Natural killer cell (primary cell): ENCODE results near the gene CA14. TPM values are rescaled to one million over a fixed set of nuclear protein-coding genes. Genes with fewer than 3 reads are reported as not detected.
A peak's percentile ranks its signal among the peaks of the same experiment; 100 is the strongest.

ENCODE experiments used
- ATAC-seq, 3 donors: fragments of 150-1000 bp in 2 of 3; fragments of 200-7000 bp in 1 of 3; cut with Tn5 transposase; 1 replicate in 1 of 3; 2 replicates in 2 of 3; pipeline ENCODE4 v1.10.0; 2021; ENCODE audit warnings: mild to moderate bottlenecking in 2 of 3, moderate library complexity in 2 of 3
- DNase-seq, 2 donors: peaks; one replicate each; pipeline versions ENCODE4 v3.0.0 to v3.0.0-alpha.2; 2013 to 2021; ENCODE audit warnings: mixed read lengths in 1 of 2
- H3K27ac ChIP-seq: one replicate; pipeline ENCODE4 v1.5.1; 2013; ENCODE audit warnings: mild to moderate bottlenecking, low read length
- H3K27me3 ChIP-seq: one replicate; pipeline ENCODE4 v1.6.1; 2013; ENCODE audit warnings: low read length; ENCODE audit not compliant: control insufficient read depth, insufficient read depth
- H3K36me3 ChIP-seq: one replicate; pipeline ENCODE4 v1.6.1; 2013; ENCODE audit warnings: low read length; ENCODE audit not compliant: control insufficient read depth, insufficient read depth
- H3K4me1 ChIP-seq: one replicate; pipeline ENCODE4 v1.6.1; 2013; ENCODE audit warnings: low read length; ENCODE audit not compliant: control insufficient read depth, insufficient read depth
- H3K4me3 ChIP-seq: one replicate; pipeline ENCODE4 v1.5.1; 2013; ENCODE audit warnings: low read length
- H3K9me3 ChIP-seq: one replicate; pipeline ENCODE4 v1.6.1; 2013; ENCODE audit warnings: low read length; ENCODE audit not compliant: control insufficient read depth, insufficient read depth
- H3K27ac Mint-ChIP-seq, 2 donors: one replicate each; pipeline ENCODE4 v1.8.0; 2022; ENCODE audit warnings: mild to moderate bottlenecking in 2 of 2, mixed read lengths in 2 of 2, moderate library complexity in 1 of 2
- H3K27me3 Mint-ChIP-seq, 2 donors: one replicate each; pipeline ENCODE4 v1.8.0; 2022; ENCODE audit warnings: low read depth in 2 of 2, mixed read lengths in 2 of 2
- H3K36me3 Mint-ChIP-seq: one replicate; pipeline ENCODE4 v1.8.0; 2022; ENCODE audit warnings: mixed read lengths
- H3K4me1 Mint-ChIP-seq, 2 donors: one replicate each; pipeline ENCODE4 v1.8.0; 2022; ENCODE audit warnings: mixed read lengths in 2 of 2
- H3K4me3 Mint-ChIP-seq: one replicate; pipeline ENCODE4 v1.8.0; 2022; ENCODE audit warnings: mild to moderate bottlenecking, moderate library complexity, mixed read lengths
- H3K9me3 Mint-ChIP-seq, 2 donors: one replicate each; pipeline ENCODE4 v1.8.0; 2022; ENCODE audit warnings: mixed read lengths in 2 of 2
- CTCF ChIP-seq: fragments of 200-600 bp; IDR thresholded peaks from one replicate; pipeline ENCODE4 v1.8.0; 2022; ENCODE audit warnings: antibody characterized with exemption
- WGBS: methylation state at CpG from one replicate; pipeline ENCODE4 v1.1.7; 2013; ENCODE audit warnings: missing lambda C conversion rate; ENCODE audit not compliant: insufficient coverage; 5-methylcytosine and 5-hydroxymethylcytosine counted together
- intact Hi-C: fragments of 100-400 bp; cut with micrococcal nuclease; formaldehyde crosslinking; loops from one replicate; pipeline ENCODE4 v1.14.2; 2022
- total RNA-seq, 4 donors: library from RNA; stranded (reverse); fragments of 120-200 nt in 1 of 4; gene quantifications; one replicate each; pipeline versions ENCODE4 v1.2.3 to v1.2.4, GENCODE V29; 2013 to 2022

The CA14 gene
- total RNA-seq, 3 donors from 2014 or later (not counting 1 experiment from before 2014, with no cell fraction given): not detected

- no peak for DNase-seq
- no peaks in the 10 kb centered on the region for H3K36me3 Mint-ChIP-seq
- peak overlapping the region; percentile 93 to 94 for H3K27ac Mint-ChIP-seq
- no peaks in the 10 kb centered on the region for H3K9me3 Mint-ChIP-seq
- no peaks in the 10 kb centered on the region for H3K27me3 ChIP-seq
- peaks cover 26% of the 10 kb centered on the region for H3K4me1 ChIP-seq
- peaks cover 10 to 17% of the 10 kb centered on the region in 2 donors for H3K27me3 Mint-ChIP-seq
- peak overlapping the region; percentile 98 for H3K4me3 Mint-ChIP-seq
- 23% methylated on average over 3 of the region's 10 CpGs for WGBS
- no peak for ATAC-seq
- H3K4me1 Mint-ChIP-seq: peaks cover 21 to 31% of the 10 kb centered on the region in 2 donors
- H3K36me3 ChIP-seq: peaks cover 28% of the 10 kb centered on the region
- H3K4me3 ChIP-seq: peak overlapping the region; percentile 86
- TF ChIP-seq CTCF: no peak
- no peaks in the 10 kb centered on the region for H3K9me3 ChIP-seq
- intact Hi-C loops: loop anchor here (2.0 kb wide), 2 partner anchors 33 to 51 kb away; partner anchors contain the start of genes ANP32E and PRPF3
- H3K27ac ChIP-seq: peak overlapping the region; percentile 89
Measured at GRCh38 chr1:150269451-150269850, 11.9 kb downstream of the CA14 start.

- Mint-ChIP-seq H3K9me3 (no peaks in the 10 kb centered on the region), H3K27me3 (peaks cover 12 to 17% of the 10 kb centered on the region in 2 donors), H3K36me3 (no peaks in the 10 kb centered on the region), H3K4me1 (peaks cover 21 to 31% of the 10 kb centered on the region in 2 donors), H3K4me3 (no peak overlapping the region), H3K27ac (no peak overlapping the region)
- intact Hi-C loops: no loop called here
- Histone ChIP-seq H3K9me3 (no peaks in the 10 kb centered on the region), H3K27ac (no peak overlapping the region), H3K36me3 (peaks cover 8% of the 10 kb centered on the region), H3K4me3 (no peak overlapping the region), H3K27me3 (no peaks in the 10 kb centered on the region), H3K4me1 (peaks cover 26% of the 10 kb centered on the region)
- 95% methylated on average over 6 of the region's 7 CpGs for WGBS
- TF ChIP-seq CTCF: no peak
- DNase-seq (no peak), ATAC-seq (no peak)
Measured at GRCh38 chr1:150271291-150271959, 13.9 kb downstream of the CA14 start.

- WGBS: 94% methylated on average over 1 of the region's 1 CpG
- TF ChIP-seq CTCF: no peak
- Histone ChIP-seq H3K27me3 (no peaks in the 10 kb centered on the region), H3K36me3 (no peaks in the 10 kb centered on the region), H3K27ac (no peak overlapping the region), H3K4me3 (no peak overlapping the region), H3K4me1 (peaks cover 12% of the 10 kb centered on the region), H3K9me3 (no peaks in the 10 kb centered on the region)
- no peak for DNase-seq
- H3K36me3 Mint-ChIP-seq: no peaks in the 10 kb centered on the region
- H3K27ac Mint-ChIP-seq: no peak overlapping the region
- H3K4me3 Mint-ChIP-seq: no peak overlapping the region
- H3K4me1 Mint-ChIP-seq: peaks cover 13 to 15% of the 10 kb centered on the region in 2 donors
- ATAC-seq: no peak
- H3K27me3 Mint-ChIP-seq: peaks cover 14 to 20% of the 10 kb centered on the region in 2 donors
- H3K9me3 Mint-ChIP-seq: no peaks in the 10 kb centered on the region
- intact Hi-C loops: no loop called here
Measured at GRCh38 chr1:150273311-150273710, 15.7 kb downstream of the CA14 start.
